ENCODE results near the gene SLC46A3.

The SLC46A3 gene

GRCh38 chr13:28718543-28719226 is at the start of gene SLC46A3:
SLC46A3 (minus strand) TSS chr13:28718970; CDS start chr13:28717998, 972 bp downstream.
- DNase-seq (ENCODE audit: low spot score), result peak; percentile 98
- no peak for TF ChIP-seq CTCF (IDR thresholded peaks at IDR 0.05; ENCODE audit: extremely low read depth, missing control alignments)

- no peak for TF ChIP-seq CTCF (IDR thresholded peaks at IDR 0.05; ENCODE audit: extremely low read depth, missing control alignments)
- DNase-seq (ENCODE audit: low spot score), result no peak
Observed at GRCh38 chr13:28763887-28764286, 45.1 kb upstream of the SLC46A3 start.

- TF ChIP-seq CTCF (IDR thresholded peaks at IDR 0.05; ENCODE audit: extremely low read depth, missing control alignments), result no peak
- no peak for DNase-seq (ENCODE audit: low spot score)
Observed at GRCh38 chr13:28761586-28761985, 42.8 kb upstream of the SLC46A3 start.

GRCh38 chr13:28755546-28755870 is 36.7 kb upstream of the SLC46A3 start:
- TF ChIP-seq CTCF (IDR thresholded peaks at IDR 0.05; ENCODE audit: extremely low read depth, missing control alignments), result no peak
- no peak for DNase-seq (ENCODE audit: low spot score)

GRCh38 chr13:28754698-28755545 is 36.2 kb upstream of the SLC46A3 start:
- DNase-seq (ENCODE audit: low spot score), result peak; percentile 25
- TF ChIP-seq CTCF (IDR thresholded peaks at IDR 0.05; ENCODE audit: extremely low read depth, missing control alignments), result no peak

- DNase-seq (ENCODE audit: low spot score), result no peak
- TF ChIP-seq CTCF (IDR thresholded peaks at IDR 0.05; ENCODE audit: extremely low read depth, missing control alignments), result no peak
Observed at GRCh38 chr13:28753946-28754345, 35.2 kb upstream of the SLC46A3 start.

GRCh38 chr13:28753208-28753892 is 34.6 kb upstream of the SLC46A3 start:
- DNase-seq (ENCODE audit: low spot score), result no peak
- TF ChIP-seq CTCF (IDR thresholded peaks at IDR 0.05; ENCODE audit: extremely low read depth, missing control alignments), result no peak
